GM12892 (cell line): ENCODE results near the gene LYRM7.

Experiments used
- POLR2A ChIP-seq: IDR thresholded peaks from 2 replicates; pipeline ENCODE4 v1.6.1; 2011; ENCODE audit warnings: low read depth, low read length, control low read depth
- POLR2AphosphoS5 ChIP-seq: IDR thresholded peaks from 2 replicates; pipeline ENCODE4 v1.6.1; 2011; ENCODE audit warnings: low read depth, low read length, control low read depth
- TAF1 ChIP-seq: IDR thresholded peaks from 2 replicates; pipeline ENCODE4 v1.6.1; 2011; ENCODE audit warnings: low read depth, mild to moderate bottlenecking, control low read depth, low read length, borderline replicate concordance

DNA sequence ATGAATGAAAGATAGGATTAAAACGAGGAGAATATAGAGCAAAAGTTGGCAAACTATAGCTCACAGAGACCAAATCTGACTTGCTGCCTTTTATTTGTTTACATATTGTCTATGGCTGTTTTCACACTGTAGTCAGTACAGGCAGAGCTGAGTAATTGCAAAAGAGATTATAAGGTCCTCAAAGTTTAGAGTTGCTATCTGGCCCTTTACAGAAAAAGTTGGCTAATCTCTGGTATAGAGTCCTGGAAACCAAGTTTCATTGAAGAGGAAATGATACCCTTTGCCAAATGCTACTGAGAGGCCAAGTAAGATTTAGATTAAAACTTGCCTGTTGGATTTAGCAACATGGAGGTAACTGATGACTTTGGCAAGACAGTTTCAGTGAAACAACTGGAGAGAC is 36.0 kb downstream of the LYRM7 start:
- TF ChIP-seq POLR2A: no peak
- no peak for TF ChIP-seq TAF1
- TF ChIP-seq POLR2AphosphoS5: no peak
